ENCODE data around the gene SERINC2. TPM values are rescaled to one million over a fixed set of nuclear protein-coding genes. Genes with fewer than 3 reads are reported as not detected.

Gene SERINC2
- total and polyA plus RNA-seq, 9 of the 15 experiments (the other 6 are each of a cell fraction or from before 2014, with no cell fraction given) = 0.07 to 1.2 (median 0.70) TPM; not detected in 2

GRCh38 chr1:31373056-31373896 is 39.7 kb upstream of the SERINC2 start, which contains the start of gene FABP3 (continued):
- no peak for TF ChIP-seq JUN (IDR thresholded peaks at IDR 0.05; ENCODE audit: borderline replicate concordance, low read depth, low read length)
- no peak for TF ChIP-seq JUN (CRISPR knock-in tag; IDR thresholded peaks at IDR 0.05; ENCODE audit: borderline replicate concordance)
- peak; percentile 67 for TF ChIP-seq VEZF1 (CRISPR knock-in tag; IDR thresholded peaks at IDR 0.05)
- TF ChIP-seq GTF2A2 (tag; IDR thresholded peaks at IDR 0.05) = no peak
- TF ChIP-seq EZH2 (IDR thresholded peaks at IDR 0.05; ENCODE audit: borderline replicate concordance, low read depth, low read length) = no peak
- no peak for TF ChIP-seq NFXL1 (CRISPR knock-in tag; IDR thresholded peaks at IDR 0.05)
- no peak for TF ChIP-seq SRSF7 (optimal IDR thresholded peaks at IDR 0.05; ENCODE audit: low read depth, low read length)
- TF ChIP-seq RBFOX2 (IDR thresholded peaks at IDR 0.05; ENCODE audit: low read depth, low read length) = no peak
- peak; percentile 70 to 77 for TF ChIP-seq E2F6 (IDR thresholded peaks at IDR 0.05; ENCODE audit: borderline replicate concordance in 1 of 2, extremely low read depth in 1 of 2, insufficient read depth in 1 of 2, insufficient read length in 1 of 2, low read depth in 1 of 2, low read length in 1 of 2, poor library complexity in 1 of 2, severe bottlenecking in 1 of 2)
- no peak for TF ChIP-seq PML (IDR thresholded peaks at IDR 0.05; ENCODE audit: low read length)
- peak; percentile 49 to 68; a peak in 2 of 4 replicates for TF ChIP-seq MNT (conservative IDR thresholded peaks at IDR 0.05)
- TF ChIP-seq RBM34 (IDR thresholded peaks at IDR 0.05; ENCODE audit: borderline replicate concordance, insufficient read depth, low read length) = no peak
- TF ChIP-seq ZNF174 (CRISPR knock-in tag; IDR thresholded peaks at IDR 0.05) = no peak
- TF ChIP-seq DNMT1 (IDR thresholded peaks at IDR 0.05) = no peak
- TF ChIP-seq NR2C2 (CRISPR knock-in tag; IDR thresholded peaks at IDR 0.05) = no peak
- TF ChIP-seq NR2C2 (tag; IDR thresholded peaks at IDR 0.05) = peak; percentile 56; the same call in 1 of the 2 replicates
- no peak for TF ChIP-seq ZBTB26 (CRISPR knock-in tag; IDR thresholded peaks at IDR 0.05)
- TF ChIP-seq PHF8 (IDR thresholded peaks at IDR 0.05; ENCODE audit: borderline replicate concordance, low read length) = no peak; the same call in 1 of the 2 replicates
- TF ChIP-seq NFATC3 (IDR thresholded peaks at IDR 0.05) = no peak
- no peak for TF ChIP-seq THRAP3 (IDR thresholded peaks at IDR 0.05; ENCODE audit: borderline replicate concordance)
- no peak for TF ChIP-seq ESRRB (CRISPR knock-in tag; IDR thresholded peaks at IDR 0.05; ENCODE audit: borderline replicate concordance)

Data from K562 (cell line).